ENCODE measurements around the gene ANKS6.

- TF ChIP-seq POLR2AphosphoS5 (IDR thresholded peaks at IDR 0.05; ENCODE audit: low read depth, low read length) (no peak), POLR2A (IDR thresholded peaks at IDR 0.05; ENCODE audit: low read depth, low read length) (no peak), TAF1 (IDR thresholded peaks at IDR 0.05; ENCODE audit: low read depth, low read length) (no peak), SPI1 (IDR thresholded peaks at IDR 0.05; ENCODE audit: low read depth, low read length) (no peak), PAX5 (IDR thresholded peaks at IDR 0.05; ENCODE audit: insufficient read depth, low read length, severe bottlenecking) (no peak)
Observed at GRCh38 chr9:98777618-98778017, 18.7 kb downstream of the ANKS6 start.
